NCI-H1092 (cell line): Measurements from ENCODE around the gene CCR5AS.
"Not testable (repeated sequence)": the region's sequence is repeated elsewhere in the genome, so short reads cannot be mapped to it uniquely, and the experiment has no call there.

Experiments
- DNase-seq: peaks from one replicate; lab custom pipeline; 2025; lab: John Stamatoyannopoulos, UW

CCR5AS gene

GRCh38 chr3:46406788-46407611, at the start of gene CCR5AS, which contains the start of gene CCRL2:
Gene CCR5AS, minus strand, starts transcription at chr3:46407066.
Gene CCRL2, plus strand, starts transcription at chr3:46407259. Its CDS starts 821 bp downstream, at chr3:46408080.
- no peak for DNase-seq

- no peak for DNase-seq
These were observed 49.3 kb upstream of the CCR5AS start for GRCh38 chr3:46456118-46456517.

GRCh38 chr3:46455231-46456115, 48.6 kb upstream of the CCR5AS start:
- no peak for DNase-seq

DNA sequence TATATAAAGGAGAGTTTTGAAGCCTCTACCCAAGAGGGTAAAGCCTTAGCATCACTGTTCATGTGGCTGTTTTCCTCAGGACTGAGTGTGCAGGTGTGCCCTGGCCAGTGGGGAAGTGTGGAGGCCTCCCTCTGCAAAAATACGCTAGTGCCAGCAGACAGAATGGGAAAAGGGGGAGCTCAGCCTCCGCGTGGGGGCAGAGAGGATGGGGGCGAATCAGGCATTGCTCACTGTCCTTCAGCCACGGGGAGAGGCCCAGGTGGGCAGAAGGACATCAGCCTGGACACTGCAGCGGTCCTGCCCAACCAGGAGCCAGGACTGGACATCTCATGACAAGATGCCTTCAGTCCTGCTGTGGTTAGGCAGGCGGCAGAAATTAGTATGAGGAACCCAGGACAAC, 47.7 kb upstream of the CCR5AS start:
- DNase-seq: no peak

DNA sequence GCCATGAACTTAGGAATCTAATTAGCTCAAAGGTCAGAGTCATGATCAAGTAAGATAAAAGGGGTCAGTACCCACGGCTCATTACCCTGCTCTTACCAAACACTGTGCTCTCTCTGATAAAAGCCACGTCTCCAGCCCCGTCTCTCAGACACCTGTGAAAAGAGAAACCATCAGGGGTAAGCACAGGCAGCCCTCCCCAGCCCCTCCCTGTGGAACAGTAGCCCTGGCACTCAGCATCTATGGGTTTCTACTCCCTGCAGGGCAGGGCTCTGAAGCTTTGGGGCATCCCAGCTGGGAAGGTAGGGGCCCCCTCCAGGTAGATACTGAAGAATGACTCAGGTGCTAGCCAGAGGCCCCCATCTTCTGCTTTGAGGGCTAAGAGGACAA, 47.3 kb upstream of the CCR5AS start:
- DNase-seq: no peak

DNA sequence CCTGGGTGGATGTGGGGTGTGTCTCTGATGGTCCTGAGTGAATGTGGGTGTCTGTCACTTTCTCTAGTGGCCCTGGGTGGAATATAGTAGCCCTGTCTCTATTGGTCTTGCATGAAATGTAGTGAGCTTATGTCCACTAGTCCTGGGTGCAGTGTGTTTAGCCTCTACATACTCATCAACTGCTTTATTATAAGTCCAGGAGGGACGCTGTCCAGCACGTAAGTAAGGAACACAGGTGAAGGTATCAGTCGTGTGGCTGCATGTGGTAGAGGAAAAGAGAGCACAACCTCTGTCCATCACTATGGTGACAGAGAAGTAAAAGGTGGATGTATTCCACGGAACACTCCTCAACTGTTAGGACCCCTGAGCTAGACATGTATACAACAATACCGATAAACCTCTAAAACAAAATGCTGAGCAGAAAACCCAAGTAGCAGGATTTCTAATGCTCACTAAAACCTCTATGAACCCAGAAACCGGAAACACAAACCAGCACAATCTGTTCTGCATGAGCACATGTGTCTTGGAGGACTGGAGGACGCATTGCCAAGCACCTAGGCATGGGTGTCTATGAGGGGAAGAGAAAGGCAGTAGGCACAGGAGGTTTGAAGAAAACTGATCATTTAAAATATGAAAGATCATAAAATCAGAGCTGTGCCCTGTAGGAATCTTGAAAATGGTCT, 46.8 kb upstream of the CCR5AS start:
- DNase-seq: no peak

GRCh38 chr3:46449755-46450552, 43.1 kb upstream of the CCR5AS start:
- DNase-seq: no peak

DNA sequence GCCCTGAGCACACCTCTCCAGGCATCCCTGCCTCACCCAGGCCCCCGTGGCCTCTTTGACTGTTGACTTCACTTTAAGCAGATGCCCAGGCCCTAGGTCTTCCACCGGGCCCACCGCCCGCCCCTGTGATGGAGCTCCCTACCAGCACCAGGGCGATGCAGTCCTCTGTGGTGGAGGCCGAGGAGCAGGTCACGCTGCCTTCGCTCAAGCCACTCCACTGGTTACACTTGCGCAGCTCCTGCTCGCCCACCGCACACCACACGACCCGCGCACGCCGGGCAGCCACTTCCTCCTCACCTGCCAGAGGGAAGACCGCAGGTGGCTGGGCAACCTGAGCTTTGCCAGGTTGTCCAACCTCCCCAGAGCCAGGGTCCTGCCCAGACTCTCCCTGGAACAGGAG, 41.9 kb upstream of the CCR5AS start:
- DNase-seq: no peak

DNA sequence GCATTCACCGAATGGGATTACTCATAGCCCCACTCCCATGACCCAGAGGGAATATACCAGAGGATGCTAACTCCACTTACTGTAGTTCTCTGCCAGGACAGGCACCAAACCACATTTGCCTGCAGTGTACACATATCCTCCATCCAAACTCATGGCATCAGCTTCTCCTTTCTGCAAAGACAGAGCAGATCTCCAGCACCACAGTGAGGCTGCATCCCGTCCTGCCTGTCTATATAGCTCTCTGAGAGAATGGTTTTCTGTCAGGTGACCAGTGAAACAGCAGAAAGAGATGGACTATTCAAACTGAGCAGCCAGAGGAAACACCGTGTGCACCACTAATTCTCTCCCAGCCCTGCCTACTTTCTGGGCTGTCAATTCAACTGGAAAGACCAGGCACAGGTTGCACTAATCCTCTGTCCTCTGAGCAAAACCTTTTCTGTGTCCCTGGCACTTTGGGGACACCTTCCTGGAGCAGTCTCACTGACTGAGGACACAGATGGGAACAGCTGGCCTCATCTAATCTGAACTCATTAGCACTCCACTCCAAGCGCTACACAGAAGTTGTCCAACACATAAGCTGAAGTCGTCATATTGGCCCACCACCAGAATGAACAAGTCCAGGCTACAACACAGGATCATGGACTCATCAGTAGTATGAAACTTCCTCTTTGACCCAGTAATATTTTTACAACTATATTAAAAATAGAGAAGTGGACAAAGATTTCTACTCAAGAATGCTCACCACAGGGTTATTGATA, 40.5 kb upstream of the CCR5AS start:
- DNase-seq: no peak

DNA sequence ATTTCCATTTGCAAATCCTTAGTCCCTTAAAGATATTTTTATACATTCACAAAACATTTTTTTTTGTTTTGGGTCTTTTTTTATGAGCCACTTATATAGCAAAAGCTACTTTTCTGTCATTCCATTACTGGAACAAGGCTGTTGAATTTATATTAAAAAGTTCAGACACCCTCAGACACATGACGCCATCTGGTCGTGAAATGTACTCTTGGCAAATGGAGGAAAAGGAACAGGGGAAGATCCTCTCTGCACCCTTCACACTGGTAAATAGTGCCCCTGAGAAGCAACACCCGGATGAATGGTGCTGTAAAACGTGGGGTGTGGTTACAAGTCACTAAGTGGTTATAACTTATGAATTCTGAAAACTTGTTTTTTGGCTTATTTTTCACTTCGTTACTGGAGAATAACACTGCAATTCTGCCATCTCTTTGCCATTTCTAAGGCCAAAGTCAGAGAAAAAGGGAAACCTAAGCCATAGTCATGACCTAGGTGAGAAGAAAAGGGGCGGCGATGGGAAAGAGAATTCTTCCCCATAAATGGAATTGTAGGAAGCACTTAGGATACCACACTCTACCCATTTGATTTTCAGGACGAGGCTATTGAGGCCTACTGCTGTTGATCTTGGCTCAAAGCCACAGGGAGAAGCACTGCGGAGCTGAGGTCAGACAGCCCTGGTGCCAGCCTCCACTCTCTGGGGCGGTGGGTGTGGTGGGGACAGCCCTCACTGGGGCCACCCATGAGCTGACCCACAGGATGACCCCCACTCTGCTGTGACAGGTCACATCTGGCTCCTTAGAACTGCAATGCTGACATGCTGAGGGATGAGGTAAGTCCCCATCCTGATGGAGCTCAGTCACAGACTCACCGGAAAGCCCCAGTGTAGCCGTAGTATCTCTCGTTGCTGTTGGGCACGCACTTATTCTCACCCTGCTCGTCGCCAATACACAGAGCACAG, 36.0 kb upstream of the CCR5AS start:
- no peak for DNase-seq

DNA sequence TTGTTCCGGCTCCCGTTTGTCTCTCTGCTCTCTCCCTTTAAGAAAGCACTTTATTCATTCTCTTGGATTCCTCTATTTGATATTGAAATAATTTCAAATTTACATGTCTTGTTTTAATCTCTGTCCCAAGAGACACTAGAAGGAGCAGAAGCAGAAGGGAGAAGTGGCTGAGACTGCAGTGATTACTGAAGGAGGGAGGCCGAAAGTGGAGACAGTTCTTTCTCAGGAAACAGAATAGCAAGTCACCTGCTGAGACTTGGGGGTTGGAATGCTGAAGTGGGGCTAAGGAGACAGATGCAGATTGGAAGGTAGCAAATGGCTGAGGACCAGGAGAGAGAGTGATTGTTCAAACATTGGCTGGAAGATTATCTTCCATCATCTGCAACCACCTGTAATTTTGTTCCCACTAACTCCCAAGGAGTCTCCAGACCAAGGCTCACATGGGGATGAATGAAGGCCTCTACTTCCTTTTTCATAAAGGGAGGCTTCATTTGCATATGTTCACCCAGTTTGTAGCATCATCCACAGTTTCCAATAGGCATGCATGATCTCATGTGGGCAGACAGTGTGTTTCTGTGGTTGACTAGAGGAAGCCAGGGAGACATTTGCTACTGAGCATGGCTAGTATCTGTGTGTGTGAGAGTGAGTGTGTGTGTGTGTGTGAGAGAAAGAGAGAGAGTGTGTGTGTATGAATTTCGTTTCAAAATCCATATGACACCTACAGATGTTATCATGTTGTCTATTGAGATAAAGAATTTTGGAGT, 33.8 kb upstream of the CCR5AS start:
- no peak for DNase-seq

- DNase-seq: no peak
These were observed 32.0 kb upstream of the CCR5AS start for GRCh38 chr3:46438831-46439230.

- DNase-seq: no peak
These were observed 28.3 kb upstream of the CCR5AS start for GRCh38 chr3:46435081-46435726.

DNA sequence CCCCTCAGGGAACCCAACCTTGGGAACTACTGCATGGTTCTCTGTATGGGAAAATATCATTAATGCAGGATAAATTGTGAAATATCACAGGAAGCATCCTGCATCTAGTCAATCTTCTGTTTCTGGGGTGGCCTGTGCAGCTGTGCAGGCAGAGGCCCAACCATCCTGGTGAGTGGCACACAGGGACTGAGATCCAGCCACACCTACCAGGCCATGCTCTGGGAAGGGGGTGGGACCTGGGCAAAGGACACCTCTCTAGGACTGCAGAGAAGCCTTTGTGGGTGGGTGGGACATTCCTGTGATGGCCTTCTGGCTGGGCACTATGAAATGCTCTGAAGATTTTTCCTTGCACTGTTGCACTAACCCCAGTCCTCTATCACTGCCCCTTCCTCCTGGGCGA, 27.0 kb upstream of the CCR5AS start:
- no peak for DNase-seq

DNA sequence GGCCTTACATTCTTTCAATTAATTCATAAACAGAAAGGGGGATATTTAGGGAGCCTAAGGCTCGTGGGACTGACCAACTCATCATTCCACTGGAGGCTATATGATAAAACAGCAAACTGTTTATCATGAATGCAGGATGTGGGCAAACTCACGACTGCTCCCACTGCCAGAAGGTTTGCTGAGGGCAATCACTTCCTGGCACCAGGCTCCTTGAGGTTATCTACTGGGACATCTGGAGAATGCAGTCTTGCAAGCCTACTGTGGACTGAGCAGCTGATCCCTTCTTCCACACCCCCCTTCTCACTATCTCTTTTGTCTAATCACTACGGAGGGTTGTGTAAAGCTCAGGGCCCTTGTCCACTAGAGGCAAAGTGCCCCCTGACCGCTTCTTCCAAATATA, 26.3 kb upstream of the CCR5AS start:
- not testable (repeated sequence) for DNase-seq

DNA sequence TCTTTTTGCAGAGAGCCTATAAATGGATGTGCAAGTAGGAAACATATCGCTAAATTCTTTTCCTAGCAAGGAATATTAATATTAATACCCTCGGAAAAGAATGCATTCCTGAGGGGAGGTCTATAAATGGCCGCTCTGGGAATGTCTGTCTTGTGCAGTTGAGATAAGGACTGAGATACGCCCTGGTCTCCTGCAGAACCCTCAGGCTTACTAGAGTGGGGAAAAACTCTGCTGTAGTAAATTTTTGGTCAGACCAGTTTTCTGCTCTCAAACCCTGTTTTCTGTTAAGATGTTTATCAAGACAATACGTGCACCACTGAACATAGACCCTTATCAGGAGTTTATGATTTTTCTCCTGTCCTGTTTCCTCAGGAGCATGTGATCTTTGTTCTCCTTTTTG, 25.0 kb upstream of the CCR5AS start:
- DNase-seq: not testable (repeated sequence)

DNA sequence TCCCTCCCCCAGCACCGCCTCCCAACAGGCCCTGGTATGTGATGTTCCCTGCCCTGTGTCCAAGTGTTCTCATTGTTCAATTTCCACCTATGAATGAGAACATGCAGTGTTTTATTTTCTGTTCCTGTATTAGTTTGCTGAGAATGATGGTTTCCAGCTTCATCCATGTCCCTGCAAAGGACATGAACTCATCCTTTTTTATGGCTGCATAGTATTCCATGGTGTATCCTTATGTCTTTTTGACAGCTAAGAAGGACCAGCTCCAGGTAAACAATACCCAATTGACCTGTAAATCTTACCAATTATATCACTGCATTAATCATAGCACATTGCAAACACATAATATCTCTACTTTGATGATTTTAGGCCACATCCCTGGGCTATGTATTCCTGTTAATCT, 24.0 kb upstream of the CCR5AS start:
- DNase-seq: not testable (repeated sequence)

DNA sequence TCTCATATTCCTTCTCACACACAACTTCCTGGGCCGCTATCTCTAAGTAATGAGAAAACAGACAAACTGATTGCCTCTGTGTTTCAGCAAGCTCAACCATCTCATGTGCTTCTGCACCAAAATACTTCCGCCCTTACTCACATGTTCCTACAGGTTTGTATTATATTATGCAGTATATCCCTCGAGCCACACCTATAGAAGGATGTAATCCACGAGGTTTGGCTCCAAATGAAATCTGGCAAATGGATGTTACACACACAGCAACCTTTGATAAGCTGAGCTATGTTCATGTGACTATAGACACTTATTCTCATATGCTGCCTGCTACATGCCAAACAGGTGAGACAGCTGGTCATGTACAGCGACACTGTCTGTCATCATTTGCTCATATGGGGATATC, 22.8 kb upstream of the CCR5AS start:
- no peak for DNase-seq
